Superior temporal gyrus (tissue), 1 donor: ENCODE measurements around the gene MAGI1.
"Not testable (repeated sequence)": the region's sequence is repeated elsewhere in the genome, so short reads cannot be mapped to it uniquely, and the experiment has no call there.

Experiments used
- DNase-seq: peaks from one replicate; pipeline ENCODE4 v3.0.0-alpha.2; 2016; ENCODE audit errors: extremely low spot score

The MAGI1 gene

GRCh38 chr3:65534805-65535204 lies 503.9 kb downstream of the MAGI1 start:
- no peak for DNase-seq

- no peak for DNase-seq
Observed at GRCh38 chr3:65532749-65533148, 506.0 kb downstream of the MAGI1 start.

GRCh38 chr3:65532215-65532614 lies 506.5 kb downstream of the MAGI1 start:
- DNase-seq, result peak; percentile 33

GRCh38 chr3:65531499-65531898 lies 507.2 kb downstream of the MAGI1 start:
- DNase-seq, result no peak

- no peak for DNase-seq
Observed at GRCh38 chr3:65526656-65527055, 512.1 kb downstream of the MAGI1 start.

GRCh38 chr3:65524584-65524983 lies 514.1 kb downstream of the MAGI1 start:
- DNase-seq, result no peak

- DNase-seq, result no peak
Observed at GRCh38 chr3:65523878-65524277, 514.8 kb downstream of the MAGI1 start.

GRCh38 chr3:65521032-65521431 lies 517.7 kb downstream of the MAGI1 start:
- no peak for DNase-seq

- DNase-seq, result no peak
Observed at GRCh38 chr3:65516998-65517397, 521.7 kb downstream of the MAGI1 start.

- not testable (repeated sequence) for DNase-seq
Observed at GRCh38 chr3:65514317-65514716, 524.4 kb downstream of the MAGI1 start.

- not testable (repeated sequence) for DNase-seq
Observed at GRCh38 chr3:65509423-65509794, 529.3 kb downstream of the MAGI1 start.

GRCh38 chr3:65508750-65509422 lies 529.8 kb downstream of the MAGI1 start:
- no peak for DNase-seq

GRCh38 chr3:65507437-65507836 lies 531.3 kb downstream of the MAGI1 start:
- DNase-seq, result no peak

- no peak for DNase-seq
Observed at GRCh38 chr3:65503776-65504175, 534.9 kb downstream of the MAGI1 start.

GRCh38 chr3:65502526-65502925 lies 536.2 kb downstream of the MAGI1 start:
- DNase-seq, result no peak

- no peak for DNase-seq
Observed at GRCh38 chr3:65500398-65501306, 538.1 kb downstream of the MAGI1 start.

- DNase-seq, result peak; percentile 47
Observed at GRCh38 chr3:65497846-65498245, 540.9 kb downstream of the MAGI1 start.

- DNase-seq, result no peak
Observed at GRCh38 chr3:65497236-65497635, 541.5 kb downstream of the MAGI1 start.

GRCh38 chr3:65493938-65494337 lies 544.8 kb downstream of the MAGI1 start:
- DNase-seq, result no peak

- DNase-seq, result no peak
Observed at GRCh38 chr3:65493371-65493882, 545.3 kb downstream of the MAGI1 start.

- no peak for DNase-seq
Observed at GRCh38 chr3:65492249-65492648, 546.5 kb downstream of the MAGI1 start.

GRCh38 chr3:65490114-65490513 lies 548.6 kb downstream of the MAGI1 start:
- DNase-seq, result no peak

GRCh38 chr3:65489253-65489652 lies 549.5 kb downstream of the MAGI1 start:
- DNase-seq, result no peak
